ENCODE results near the gene CROCC2. TPM values are rescaled to one million over a fixed set of nuclear protein-coding genes. Genes with fewer than 3 reads are reported as not detected.

CROCC2 gene
- total RNA-seq, 1 donor from 2014 or later: not detected

- no peak for DNase-seq (ENCODE audit: low spot score)
- H3K27me3 Mint-ChIP-seq (ENCODE audit: unreplicated experiment): peaks cover 1% of the 10 kb centered on the region
- H3K4me1 Mint-ChIP-seq (ENCODE audit: unreplicated experiment): no peaks in the 10 kb centered on the region
- H3K27ac Mint-ChIP-seq (ENCODE audit: unreplicated experiment): no peak overlapping the region
- no peak overlapping the region for H3K4me3 Mint-ChIP-seq (ENCODE audit: unreplicated experiment)
- H3K36me3 Mint-ChIP-seq (ENCODE audit: low read depth, unreplicated experiment): no peaks in the 10 kb centered on the region
- no peak for TF ChIP-seq CTCF (IDR thresholded peaks at IDR 0.05; ENCODE audit: unreplicated experiment)
- no peaks in the 10 kb centered on the region for H3K9me3 Mint-ChIP-seq (ENCODE audit: unreplicated experiment)
Observed at GRCh38 chr2:240970104-240970503, 64.0 kb downstream of the CROCC2 start.

GRCh38 chr2:240970816-240971215 lies 64.7 kb downstream of the CROCC2 start:
- Mint-ChIP-seq H3K36me3 (ENCODE audit: low read depth, unreplicated experiment) (no peaks in the 10 kb centered on the region), H3K9me3 (ENCODE audit: unreplicated experiment) (no peaks in the 10 kb centered on the region), H3K4me3 (ENCODE audit: unreplicated experiment) (no peak overlapping the region), H3K27me3 (ENCODE audit: unreplicated experiment) (peaks cover 3% of the 10 kb centered on the region), H3K27ac (ENCODE audit: unreplicated experiment) (no peak overlapping the region), H3K4me1 (ENCODE audit: unreplicated experiment) (no peaks in the 10 kb centered on the region)
- no peak for TF ChIP-seq CTCF (IDR thresholded peaks at IDR 0.05; ENCODE audit: unreplicated experiment)
- no peak for DNase-seq (ENCODE audit: low spot score)

GRCh38 chr2:240972201-240972600 lies 66.1 kb downstream of the CROCC2 start:
- TF ChIP-seq CTCF (IDR thresholded peaks at IDR 0.05; ENCODE audit: unreplicated experiment): no peak
- no peak overlapping the region for H3K27ac Mint-ChIP-seq (ENCODE audit: unreplicated experiment)
- no peak overlapping the region for H3K4me3 Mint-ChIP-seq (ENCODE audit: unreplicated experiment)
- no peaks in the 10 kb centered on the region for H3K9me3 Mint-ChIP-seq (ENCODE audit: unreplicated experiment)
- H3K27me3 Mint-ChIP-seq (ENCODE audit: unreplicated experiment): peaks cover 3% of the 10 kb centered on the region
- H3K36me3 Mint-ChIP-seq (ENCODE audit: low read depth, unreplicated experiment): no peaks in the 10 kb centered on the region
- H3K4me1 Mint-ChIP-seq (ENCODE audit: unreplicated experiment): no peaks in the 10 kb centered on the region
- DNase-seq (ENCODE audit: low spot score): no peak

- Mint-ChIP-seq H3K27ac (ENCODE audit: unreplicated experiment) (no peak overlapping the region), H3K4me3 (ENCODE audit: unreplicated experiment) (no peak overlapping the region), H3K9me3 (ENCODE audit: unreplicated experiment) (no peaks in the 10 kb centered on the region), H3K4me1 (ENCODE audit: unreplicated experiment) (no peaks in the 10 kb centered on the region), H3K27me3 (ENCODE audit: unreplicated experiment) (peaks cover 3% of the 10 kb centered on the region), H3K36me3 (ENCODE audit: low read depth, unreplicated experiment) (no peaks in the 10 kb centered on the region)
- TF ChIP-seq CTCF (IDR thresholded peaks at IDR 0.05; ENCODE audit: unreplicated experiment): no peak
- DNase-seq (ENCODE audit: low spot score): no peak
Observed at GRCh38 chr2:240972636-240973521, 66.7 kb downstream of the CROCC2 start.
